HFF-Myc (cell line): Measurements from ENCODE around the gene CASKIN2.

Experiments
- DNase-seq: peaks from one replicate; pipeline ENCODE4 v3.0.0-alpha.2; 2011; ENCODE audit warnings: low read depth; ENCODE audit errors: extremely low read depth
- H3K4me3 ChIP-seq: replicated peaks from 2 replicates; pipeline ENCODE4 v1.5.1; 2011; ENCODE audit warnings: low read depth, mild to moderate bottlenecking, control low read depth, low read length
- TF ChIP-seq, protein P1 (sequence below): IDR thresholded peaks from 2 replicates; pipeline ENCODE4 v1.5.1; 2012; ENCODE audit warnings: mild to moderate bottlenecking, low read depth, low read length, control low read depth; ENCODE audit errors: missing control alignments

CASKIN2 gene

DNA sequence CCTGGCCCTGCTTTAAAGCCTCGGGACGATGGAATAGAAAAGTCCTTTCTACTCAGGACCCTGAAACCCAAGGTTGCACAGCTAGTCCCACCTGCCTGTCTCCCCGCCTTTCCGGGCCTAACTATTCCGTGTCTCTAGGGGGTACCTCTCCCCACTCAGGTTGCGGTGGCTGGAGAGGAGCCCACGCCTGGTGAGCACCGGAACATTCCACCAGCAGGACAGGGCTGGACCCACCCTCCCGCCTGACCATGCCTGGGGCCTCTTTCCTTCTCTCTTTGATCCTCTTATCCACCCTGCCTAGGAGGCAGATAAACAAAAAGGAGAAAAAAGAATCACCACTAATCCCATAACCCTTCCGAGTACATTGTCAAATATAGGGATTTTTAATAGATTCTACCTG, 21.0 kb upstream of the CASKIN2 start:
- no peak overlapping the region for H3K4me3 ChIP-seq
- no peak for DNase-seq
- TF ChIP-seq, protein P1, sequence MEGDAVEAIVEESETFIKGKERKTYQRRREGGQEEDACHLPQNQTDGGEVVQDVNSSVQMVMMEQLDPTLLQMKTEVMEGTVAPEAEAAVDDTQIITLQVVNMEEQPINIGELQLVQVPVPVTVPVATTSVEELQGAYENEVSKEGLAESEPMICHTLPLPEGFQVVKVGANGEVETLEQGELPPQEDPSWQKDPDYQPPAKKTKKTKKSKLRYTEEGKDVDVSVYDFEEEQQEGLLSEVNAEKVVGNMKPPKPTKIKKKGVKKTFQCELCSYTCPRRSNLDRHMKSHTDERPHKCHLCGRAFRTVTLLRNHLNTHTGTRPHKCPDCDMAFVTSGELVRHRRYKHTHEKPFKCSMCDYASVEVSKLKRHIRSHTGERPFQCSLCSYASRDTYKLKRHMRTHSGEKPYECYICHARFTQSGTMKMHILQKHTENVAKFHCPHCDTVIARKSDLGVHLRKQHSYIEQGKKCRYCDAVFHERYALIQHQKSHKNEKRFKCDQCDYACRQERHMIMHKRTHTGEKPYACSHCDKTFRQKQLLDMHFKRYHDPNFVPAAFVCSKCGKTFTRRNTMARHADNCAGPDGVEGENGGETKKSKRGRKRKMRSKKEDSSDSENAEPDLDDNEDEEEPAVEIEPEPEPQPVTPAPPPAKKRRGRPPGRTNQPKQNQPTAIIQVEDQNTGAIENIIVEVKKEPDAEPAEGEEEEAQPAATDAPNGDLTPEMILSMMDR, result no peak

DNA sequence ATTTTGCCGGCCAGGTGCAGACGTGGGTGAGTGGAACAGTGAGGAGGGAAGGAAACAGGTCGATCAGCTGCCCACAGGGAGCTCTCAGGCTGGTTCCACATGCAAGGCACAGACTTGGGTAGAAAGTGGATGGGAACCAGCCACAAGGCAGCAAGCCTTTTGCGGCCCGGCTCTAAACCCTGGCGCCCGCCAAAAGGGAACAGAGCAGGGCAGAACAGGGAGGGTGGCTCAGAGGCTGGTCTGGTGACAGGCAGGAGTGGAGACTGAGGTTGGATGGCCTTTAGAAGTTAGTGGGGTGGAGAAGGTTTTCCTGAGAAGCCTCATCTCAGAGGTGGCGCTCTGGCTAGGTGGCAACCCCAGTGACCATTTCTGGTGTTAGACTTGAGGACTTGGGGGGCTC, 20.5 kb upstream of the CASKIN2 start:
- TF ChIP-seq, protein P1, result no peak
- no peak overlapping the region for H3K4me3 ChIP-seq
- no peak for DNase-seq

DNA sequence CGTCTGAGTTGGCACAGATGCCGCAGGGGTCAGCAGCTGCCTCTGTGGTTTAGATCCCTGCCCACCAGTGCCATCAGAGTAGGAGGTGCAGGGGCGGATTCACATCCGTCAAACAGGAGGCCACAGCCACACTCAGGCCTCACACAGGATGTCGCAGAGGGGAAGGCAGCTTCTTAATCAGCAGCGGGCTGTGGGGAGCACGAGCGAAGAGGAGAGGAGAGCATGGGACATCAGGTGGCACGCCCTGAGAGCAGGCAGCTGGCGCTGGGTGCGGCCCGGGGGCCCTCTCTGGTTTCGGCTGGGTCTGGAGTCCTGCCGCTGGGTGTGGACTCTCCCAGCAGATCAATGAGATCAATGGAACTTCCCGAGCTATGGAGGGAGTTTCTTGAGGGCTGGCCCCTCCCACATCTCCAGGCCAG, 19.8 kb upstream of the CASKIN2 start:
- H3K4me3 ChIP-seq, result no peak overlapping the region
- no peak for DNase-seq
- TF ChIP-seq, protein P1, result no peak

DNA sequence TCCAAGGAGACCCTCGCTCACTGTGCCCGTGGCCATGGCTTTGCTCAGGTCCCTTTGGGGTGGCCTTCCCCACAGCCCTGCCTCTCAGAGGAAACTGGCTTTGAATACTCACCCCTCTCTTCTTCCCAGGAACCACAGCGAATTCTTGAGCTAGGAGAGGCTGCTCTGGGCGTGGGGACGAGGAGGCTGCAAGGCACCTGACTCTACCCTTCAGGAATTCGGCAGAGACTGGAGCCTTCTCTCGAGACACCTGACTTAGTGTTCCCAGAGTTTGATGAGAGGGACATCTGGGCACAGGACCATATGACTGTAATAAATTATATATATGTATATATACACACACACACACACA, 16.4 kb upstream of the CASKIN2 start:
- no peak for DNase-seq
- TF ChIP-seq, protein P1, result no peak
- H3K4me3 ChIP-seq, result no peak overlapping the region

DNA sequence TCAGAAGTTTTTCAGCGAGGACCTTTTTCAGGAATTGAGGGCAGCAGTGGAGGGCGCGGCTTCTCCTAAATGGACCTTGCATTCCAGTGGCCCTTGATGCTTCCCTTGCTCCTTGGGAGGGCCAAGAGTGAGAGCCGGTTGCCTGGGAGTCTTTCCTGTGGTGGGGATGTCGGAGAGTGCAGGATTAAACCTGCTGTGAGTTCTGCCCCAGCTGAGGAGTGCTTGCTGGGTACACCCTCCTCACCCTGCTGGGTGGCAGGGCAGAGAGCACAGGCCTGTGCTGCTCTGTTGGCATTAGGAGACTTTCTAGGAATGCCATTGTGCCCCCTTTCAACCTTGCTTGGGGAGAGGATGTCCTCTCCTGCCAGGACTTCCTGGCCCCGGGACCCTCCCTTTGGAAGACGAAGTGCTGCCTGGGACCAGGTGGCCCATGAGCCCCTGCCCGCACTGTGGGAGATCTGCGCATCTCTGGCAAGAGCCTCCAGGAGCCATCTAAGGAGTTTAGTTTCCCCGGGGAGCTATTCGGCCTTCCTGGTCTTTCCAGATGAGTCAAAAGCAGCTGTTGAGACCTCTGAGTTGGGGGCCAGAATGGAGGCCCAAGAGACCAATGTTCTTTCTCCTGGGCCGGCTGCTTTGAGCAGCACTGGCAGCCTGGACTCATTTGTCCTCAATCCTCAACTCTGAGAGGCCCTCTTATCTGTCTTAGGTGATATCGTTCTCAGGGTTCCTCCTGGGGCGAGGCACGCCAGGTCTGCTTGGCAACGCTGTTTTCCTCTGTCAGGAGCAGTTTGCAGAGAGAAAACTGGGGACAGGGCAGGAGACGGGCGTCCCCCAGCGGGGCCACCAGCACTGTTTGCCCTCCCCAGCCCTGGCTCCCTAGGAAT, 15.7 kb upstream of the CASKIN2 start:
- DNase-seq, result no peak
- H3K4me3 ChIP-seq, result no peak overlapping the region
- TF ChIP-seq, protein P1, result no peak

DNA sequence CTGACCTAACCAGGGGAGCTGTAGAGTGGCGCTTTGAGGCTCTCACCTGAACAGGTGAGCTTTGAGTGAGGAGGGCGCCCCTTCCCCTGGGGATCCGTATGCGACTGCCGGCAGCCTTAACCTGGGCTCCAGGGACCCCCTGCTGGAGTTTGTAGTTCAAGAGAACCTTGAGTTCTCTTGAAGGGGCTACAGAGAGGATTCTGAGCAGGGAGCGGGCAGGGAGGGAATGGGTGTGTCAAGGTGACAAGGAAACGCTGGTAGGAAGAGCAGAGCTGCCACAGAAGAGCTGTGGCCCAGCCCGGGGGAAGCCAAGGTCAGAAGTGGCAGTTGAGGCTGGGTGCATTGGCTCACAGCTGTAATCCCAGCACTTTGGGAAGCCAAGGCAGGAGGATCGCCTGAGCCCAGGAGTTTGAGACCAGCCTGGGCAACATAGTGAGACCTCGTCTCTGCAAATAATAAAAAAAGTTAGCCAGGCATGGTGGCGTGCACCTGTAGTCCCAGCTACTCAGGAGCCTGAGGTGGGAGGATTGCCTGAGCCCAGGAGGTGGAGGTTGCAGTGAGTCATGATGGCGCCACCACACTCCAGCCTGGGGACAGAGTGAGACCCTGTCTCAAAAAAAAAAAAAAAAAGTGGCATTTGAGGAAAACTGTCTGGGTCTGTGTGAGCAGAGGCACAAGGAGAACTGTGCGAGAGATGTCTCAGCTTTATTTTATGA, 11.4 kb upstream of the CASKIN2 start:
- no peak overlapping the region for H3K4me3 ChIP-seq
- DNase-seq, result no peak
- TF ChIP-seq, protein P1, result no peak
